Measurements from ENCODE around the gene RALB.
A peak's percentile ranks its signal among the peaks of the same experiment; 100 is the strongest.

RALB gene

DNA sequence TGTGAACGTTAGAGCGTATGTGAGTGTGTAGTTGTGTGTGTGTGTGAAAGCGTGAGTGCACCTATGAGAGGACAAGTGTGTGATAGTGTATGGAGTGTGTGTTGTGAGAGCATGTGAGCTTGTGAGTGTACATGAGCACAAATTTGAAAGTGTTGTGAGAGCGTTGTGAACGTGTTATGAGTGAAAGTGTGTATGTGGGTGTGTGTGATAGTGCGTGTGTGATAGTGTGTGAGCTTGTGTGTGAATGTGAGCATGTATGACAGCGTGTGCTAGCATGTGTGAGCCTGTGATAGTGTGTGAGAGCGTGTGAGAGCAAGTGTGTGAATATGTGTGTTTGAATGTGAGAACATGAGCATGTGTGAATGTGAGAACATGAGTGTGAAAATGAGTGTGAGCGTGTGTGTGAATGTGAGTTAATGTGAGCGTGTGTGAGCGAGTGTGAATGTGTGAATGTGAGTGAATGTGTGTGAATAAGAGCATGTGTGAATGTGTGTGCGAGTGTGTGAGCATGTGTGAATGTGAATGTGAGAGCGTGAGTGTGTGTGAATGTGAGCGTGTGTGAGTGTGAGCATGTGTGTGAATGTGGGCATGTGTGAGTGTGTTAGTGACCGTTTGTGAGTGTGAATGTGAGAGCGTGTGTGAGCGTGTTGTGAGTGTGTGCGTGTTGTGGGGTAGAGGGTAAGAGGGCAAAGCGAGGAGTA, 25.0 kb downstream of the RALB start:
- TF ChIP-seq ZNF433 (tag by site-specific recombination; IDR thresholded peaks at IDR 0.05; ENCODE audit: low read depth) (no peak), ZNF239 (tag by site-specific recombination; IDR thresholded peaks at IDR 0.05) (0 out of 2 replicates have a peak, but pooled peaks have one; percentile 16), ZNF18 (tag by site-specific recombination; IDR thresholded peaks at IDR 0.05) (peak; percentile 94), ZNF114 (tag by site-specific recombination; IDR thresholded peaks at IDR 0.05) (no peak)
- H3K9me3 ChIP-seq (ENCODE audit: control insufficient read depth, insufficient read depth, low read depth, low read length), result no peaks in the 10 kb centered on the region
- CTCF ChIA-PET, result interaction anchor here (0.8 kb wide), 1 partner anchor 75 kb away, joined by 3 read pairs; no protein-coding TSS in a partner anchor
- H3K4me1 ChIP-seq (ENCODE audit: control insufficient read depth, insufficient read depth, low read length), result no peaks in the 10 kb centered on the region
- H3K36me3 ChIP-seq (ENCODE audit: control insufficient read depth in 2 of 2, insufficient read depth in 1 of 2, low read length in 2 of 2), result peaks cover 0 to 15% of the 10 kb centered on the region in 2 experiments; a peak in 1 of 3 replicates
- no peak overlapping the region for H3K4me3 ChIP-seq (ENCODE audit: low read depth, low read length)
- POLR2A ChIA-PET, result no interaction called here
- H3K27ac ChIP-seq (ENCODE audit: extremely low read depth, low read depth, low read length), result no peak overlapping the region

- no peak overlapping the region for H3K27ac ChIP-seq (ENCODE audit: extremely low read depth, low read depth, low read length)
- TF ChIP-seq ZNF530 (tag by site-specific recombination; IDR thresholded peaks at IDR 0.05; ENCODE audit: low read depth), result no peak
- CTCF ChIA-PET, result no interaction called here
- H3K4me1 ChIP-seq (ENCODE audit: control insufficient read depth, insufficient read depth, low read length), result no peaks in the 10 kb centered on the region
- H3K4me3 ChIP-seq (ENCODE audit: low read depth, low read length), result no peak overlapping the region
- POLR2A ChIA-PET, result no interaction called here
- H3K36me3 ChIP-seq (ENCODE audit: control insufficient read depth in 2 of 2, insufficient read depth in 1 of 2, low read length in 2 of 2), result peaks cover 0 to 15% of the 10 kb centered on the region in 2 experiments; a peak in 1 of 3 replicates
- H3K9me3 ChIP-seq (ENCODE audit: control insufficient read depth, insufficient read depth, low read depth, low read length), result no peaks in the 10 kb centered on the region
These were observed 26.2 kb downstream of the RALB start for GRCh38 chr2:120278901-120279300.

DNA sequence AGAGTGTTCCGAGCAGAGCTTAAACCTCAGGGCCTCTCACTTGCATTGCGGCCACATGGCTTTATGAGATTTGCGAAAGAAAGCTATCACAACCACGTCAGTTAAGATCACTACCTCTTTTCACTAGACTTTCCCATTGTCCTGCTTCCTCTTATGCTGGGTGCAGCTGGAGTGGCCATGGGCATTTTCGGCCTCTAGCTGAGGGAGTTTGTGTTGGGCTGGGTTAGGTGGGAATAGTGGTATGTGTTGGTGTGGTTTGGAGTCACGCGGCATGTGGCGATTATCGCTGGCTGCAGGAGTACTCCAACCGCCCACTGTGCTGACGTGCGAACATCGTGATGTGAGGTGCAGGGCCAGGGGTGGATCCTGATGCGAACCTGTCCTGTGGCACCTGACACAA, 27.1 kb downstream of the RALB start:
- Histone ChIP-seq H3K36me3 (ENCODE audit: control insufficient read depth in 2 of 2, insufficient read depth in 1 of 2, low read length in 2 of 2) (peaks cover 0 to 15% of the 10 kb centered on the region in 2 experiments; a peak in 1 of 3 replicates), H3K4me3 (ENCODE audit: low read depth, low read length) (no peak overlapping the region), H3K4me1 (ENCODE audit: control insufficient read depth, insufficient read depth, low read length) (no peaks in the 10 kb centered on the region), H3K9me3 (ENCODE audit: control insufficient read depth, insufficient read depth, low read depth, low read length) (no peaks in the 10 kb centered on the region), H3K27ac (ENCODE audit: extremely low read depth, low read depth, low read length) (no peak overlapping the region)
- POLR2A ChIA-PET, result no interaction called here
- TF ChIP-seq ZIC2 (tag by site-specific recombination; IDR thresholded peaks at IDR 0.05) (no peak), SCRT2 (tag by site-specific recombination; IDR thresholded peaks at IDR 0.05) (no peak), YY1 (tag by site-specific recombination; IDR thresholded peaks at IDR 0.05) (no peak), ZNF292 (tag by site-specific recombination; IDR thresholded peaks at IDR 0.05; ENCODE audit: borderline replicate concordance, low read depth) (no peak), ZSCAN16 (tag by site-specific recombination; IDR thresholded peaks at IDR 0.05) (no peak), ZNF596 (tag by site-specific recombination; IDR thresholded peaks at IDR 0.05) (no peak), MEIS1 (CRISPR knock-in tag; IDR thresholded peaks at IDR 0.05; ENCODE audit: borderline replicate concordance) (no peak), TRIM28 (IDR thresholded peaks at IDR 0.05; ENCODE audit: borderline replicate concordance, low read length) (no peak), OSR2 (tag by site-specific recombination; IDR thresholded peaks at IDR 0.05) (no peak), ZBTB44 (tag by site-specific recombination; IDR thresholded peaks at IDR 0.05) (no peak), ZNF24 (tag by site-specific recombination; IDR thresholded peaks at IDR 0.05) (no peak), BCL11B (tag by site-specific recombination; IDR thresholded peaks at IDR 0.05; ENCODE audit: low read depth) (no peak)
- TF ChIP-seq, protein P1, sequence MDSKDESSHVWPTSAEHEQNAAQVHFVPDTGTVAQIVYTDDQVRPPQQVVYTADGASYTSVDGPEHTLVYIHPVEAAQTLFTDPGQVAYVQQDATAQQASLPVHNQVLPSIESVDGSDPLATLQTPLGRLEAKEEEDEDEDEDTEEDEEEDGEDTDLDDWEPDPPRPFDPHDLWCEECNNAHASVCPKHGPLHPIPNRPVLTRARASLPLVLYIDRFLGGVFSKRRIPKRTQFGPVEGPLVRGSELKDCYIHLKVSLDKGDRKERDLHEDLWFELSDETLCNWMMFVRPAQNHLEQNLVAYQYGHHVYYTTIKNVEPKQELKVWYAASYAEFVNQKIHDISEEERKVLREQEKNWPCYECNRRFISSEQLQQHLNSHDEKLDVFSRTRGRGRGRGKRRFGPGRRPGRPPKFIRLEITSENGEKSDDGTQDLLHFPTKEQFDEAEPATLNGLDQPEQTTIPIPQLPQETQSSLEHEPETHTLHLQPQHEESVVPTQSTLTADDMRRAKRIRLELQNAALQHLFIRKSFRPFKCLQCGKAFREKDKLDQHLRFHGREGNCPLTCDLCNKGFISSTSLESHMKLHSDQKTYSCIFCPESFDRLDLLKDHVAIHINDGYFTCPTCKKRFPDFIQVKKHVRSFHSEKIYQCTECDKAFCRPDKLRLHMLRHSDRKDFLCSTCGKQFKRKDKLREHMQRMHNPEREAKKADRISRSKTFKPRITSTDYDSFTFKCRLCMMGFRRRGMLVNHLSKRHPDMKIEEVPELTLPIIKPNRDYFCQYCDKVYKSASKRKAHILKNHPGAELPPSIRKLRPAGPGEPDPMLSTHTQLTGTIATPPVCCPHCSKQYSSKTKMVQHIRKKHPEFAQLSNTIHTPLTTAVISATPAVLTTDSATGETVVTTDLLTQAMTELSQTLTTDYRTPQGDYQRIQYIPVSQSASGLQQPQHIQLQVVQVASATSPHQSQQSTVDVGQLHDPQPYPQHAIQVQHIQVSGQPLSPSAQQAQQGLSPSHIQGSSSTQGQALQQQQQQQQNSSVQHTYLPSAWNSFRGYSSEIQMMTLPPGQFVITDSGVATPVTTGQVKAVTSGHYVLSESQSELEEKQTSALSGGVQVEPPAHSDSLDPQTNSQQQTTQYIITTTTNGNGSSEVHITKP (tag by site-specific recombination; IDR thresholded peaks at IDR 0.05), result no peak
- CTCF ChIA-PET, result no interaction called here

Data from HEK293 (cell line).